Smooth muscle cell (in vitro differentiated cells): ENCODE measurements around the gene ZG16. TPM values are rescaled to one million over a fixed set of nuclear protein-coding genes. Genes with fewer than 3 reads are reported as not detected.
A peak's percentile ranks its signal among the peaks of the same experiment; 100 is the strongest.

ENCODE experiments used
- DNase-seq: peaks from one replicate; lab custom pipeline; 2025; ENCODE audit not compliant: unreplicated experiment; lab: John Stamatoyannopoulos, UW
- H2AFZ ChIP-seq: fragments of 200-600 bp; sonication (generic); 2 replicates; pipeline ENCODE4 v1.6.0; 2016; ENCODE audit warnings: antibody characterized with exemption, low read depth, mild to moderate bottlenecking
- H3F3A ChIP-seq: fragments of 200-600 bp; sonication (generic); 2 replicates; pipeline ENCODE4 v1.6.0; 2017; ENCODE audit warnings: antibody characterized with exemption, low read depth
- H3K27ac ChIP-seq: fragments of 200-600 bp; sonication (generic); 2 replicates; pipeline ENCODE4 v1.5.1; 2016; ENCODE audit warnings: low read depth, mild to moderate bottlenecking
- H3K27me3 ChIP-seq: fragments of 200-600 bp; sonication (generic); 2 replicates; pipeline ENCODE4 v1.6.1; 2016; ENCODE audit warnings: low read depth, mild to moderate bottlenecking
- H3K36me3 ChIP-seq: fragments of 200-600 bp; sonication (generic); 2 replicates; pipeline ENCODE4 v1.5.1; 2016; ENCODE audit warnings: low read depth
- H3K4me1 ChIP-seq: fragments of 200-600 bp; sonication (generic); 2 replicates; pipeline ENCODE4 v1.5.1; 2016; ENCODE audit warnings: low read depth
- H3K4me2 ChIP-seq: fragments of 200-600 bp; sonication (generic); 2 replicates; pipeline ENCODE4 v1.6.0; 2016; ENCODE audit warnings: mild to moderate bottlenecking
- H3K4me3 ChIP-seq: fragments of 200-600 bp; sonication (generic); 2 replicates; pipeline ENCODE4 v1.5.1; 2016; ENCODE audit warnings: mild to moderate bottlenecking
- H3K79me2 ChIP-seq: fragments of 200-600 bp; sonication (generic); 2 replicates; pipeline ENCODE4 v1.6.0; 2016; ENCODE audit warnings: low read depth, mild to moderate bottlenecking
- H3K9ac ChIP-seq: fragments of 200-600 bp; sonication (generic); 2 replicates; pipeline ENCODE4 v1.6.0; 2016; ENCODE audit warnings: low read depth
- H3K9me3 ChIP-seq: fragments of 200-600 bp; sonication (generic); replicated peaks from 2 replicates; pipeline ENCODE4 v1.5.1; 2016; ENCODE audit warnings: low read depth
- H4K20me1 ChIP-seq: fragments of 200-600 bp; sonication (generic); 2 replicates; pipeline ENCODE4 v1.6.0; 2016; ENCODE audit warnings: low read depth
- CTCF ChIP-seq: fragments of 200-600 bp; sonication (generic); IDR thresholded peaks from 2 replicates; pipeline ENCODE4 v1.5.1; 2017; ENCODE audit warnings: borderline replicate concordance, mild to moderate bottlenecking, antibody characterized with exemption; ENCODE audit not compliant: insufficient read depth, poor library complexity, severe bottlenecking
- WGBS: methylation state at CpG from one replicate; pipeline ENCODE4 v1.1.7; 2016; ENCODE audit warnings: low lambda C conversion rate; 5-methylcytosine and 5-hydroxymethylcytosine counted together
- polyA plus RNA-seq: library from polyadenylated mRNA; unstranded; fragments of >200 nt; fragmentation: Nextera tagmentation; extraction: Ambion mirVana; gene quantifications from 2 replicates; pipeline ENCODE4 v1.2.1, GENCODE V29; 2016
- total RNA-seq: library from RNA; depleted of rRNA; stranded (reverse); fragments of >200 nt; gene quantifications from 2 replicates; pipeline ENCODE4 v1.2.3, GENCODE V29; 2014

ZG16 gene
- total and polyA plus RNA-seq, 2 experiments from 2014 or later, result not detected

GRCh38 chr16:29810699-29811169, 32.7 kb downstream of the ZG16 start:
- WGBS, result 13% methylated on average over 7 of the region's 9 CpGs
- peak overlapping the region; percentile 95 for H3K27ac ChIP-seq
- no peaks in the 10 kb centered on the region for H3K36me3 ChIP-seq

GRCh38 chr16:29811170-29811895, 33.3 kb downstream of the ZG16 start:
- H3K9me3 ChIP-seq, result no peaks in the 10 kb centered on the region
- peaks cover 47% of the 10 kb centered on the region for H3K4me1 ChIP-seq
- peaks cover 39% of the 10 kb centered on the region for H3K79me2 ChIP-seq
- H3K9ac ChIP-seq, result peak overlapping the region; percentile 77
- peak overlapping the region; percentile 63 for H3K4me3 ChIP-seq
- DNase-seq, result peak; percentile 88
- peak overlapping the region; percentile 94 for H3K4me2 ChIP-seq
- under 1% methylated on average over 30 of the region's 31 CpGs for WGBS
- H2AFZ ChIP-seq, result peak overlapping the region; percentile 25
- peaks cover 29% of the 10 kb centered on the region for H3F3A ChIP-seq
- no peaks in the 10 kb centered on the region for H3K27me3 ChIP-seq
- TF ChIP-seq CTCF, result no peak
- H3K36me3 ChIP-seq, result no peaks in the 10 kb centered on the region
- peak overlapping the region; percentile 95 for H3K27ac ChIP-seq
- peaks cover 28% of the 10 kb centered on the region for H4K20me1 ChIP-seq

More at GRCh38 chr16:29810699-29811169, 32.7 kb downstream of the ZG16 start:
- peaks cover 29% of the 10 kb centered on the region for H3F3A ChIP-seq
- TF ChIP-seq CTCF, result no peak
- peak overlapping the region; percentile 84 for H3K4me2 ChIP-seq
- no peak overlapping the region for H3K9ac ChIP-seq
- H3K4me1 ChIP-seq, result peaks cover 47% of the 10 kb centered on the region
- H3K4me3 ChIP-seq, result peak overlapping the region; percentile 63
- H2AFZ ChIP-seq, result no peak overlapping the region
- DNase-seq, result no peak
- H3K9me3 ChIP-seq, result no peaks in the 10 kb centered on the region
- peaks cover 28% of the 10 kb centered on the region for H4K20me1 ChIP-seq
- H3K27me3 ChIP-seq, result no peaks in the 10 kb centered on the region
- H3K79me2 ChIP-seq, result peaks cover 39% of the 10 kb centered on the region

DNA sequence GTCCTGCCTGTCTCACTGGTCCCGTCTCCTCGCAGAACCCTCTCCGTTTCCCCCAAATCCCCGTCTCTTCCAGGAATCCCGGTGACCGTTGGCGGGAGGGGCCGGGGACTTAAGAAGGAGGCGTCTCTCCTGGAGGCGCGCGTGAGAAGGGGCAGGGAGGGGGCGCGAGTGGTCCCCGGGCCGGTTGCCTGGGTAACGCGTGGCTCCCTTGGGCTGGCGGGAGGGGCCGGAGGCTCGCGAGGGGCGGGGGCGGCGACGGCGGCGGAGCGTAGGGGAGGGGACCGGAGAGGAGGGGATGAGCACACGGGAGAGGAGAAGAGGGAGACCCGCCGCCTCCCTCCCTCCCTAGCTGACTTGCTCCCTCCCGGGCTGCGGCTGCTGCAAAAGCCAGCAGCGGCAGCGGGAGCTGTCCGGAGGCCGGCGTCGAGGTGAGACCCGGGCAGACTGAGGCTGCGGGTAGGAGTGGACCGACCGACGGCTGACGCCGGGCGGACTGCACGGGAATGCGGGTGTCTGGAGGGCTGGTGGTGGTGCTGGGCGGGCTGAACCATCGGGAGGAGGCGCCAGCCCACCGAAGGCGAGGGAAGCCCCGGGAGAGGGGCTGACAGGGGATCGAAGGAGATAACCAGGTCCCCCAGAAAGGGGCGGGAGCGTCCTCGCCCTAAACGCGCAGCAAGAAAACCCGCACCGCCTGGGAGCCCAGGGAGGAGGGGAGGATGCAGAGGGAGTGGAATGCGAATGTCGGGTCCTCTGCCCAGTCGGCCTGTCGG, 34.0 kb downstream of the ZG16 start, which contains the start of gene PRRT2:
Gene PRRT2, plus strand, starts transcription at position 298 of the 770 bp plus-strand sequence. CDS start 862 bp downstream, outside the sequence.
- peaks cover 29% of the 10 kb centered on the region for H3F3A ChIP-seq
- H4K20me1 ChIP-seq, result peaks cover 28% of the 10 kb centered on the region
- peaks cover 50% of the 10 kb centered on the region for H3K4me1 ChIP-seq
- TF ChIP-seq CTCF, result no peak
- H3K36me3 ChIP-seq, result no peaks in the 10 kb centered on the region
- H3K9ac ChIP-seq, result peak within 1 kb of the TSS; percentile 77
- H3K9me3 ChIP-seq, result no peaks in the 10 kb centered on the region
- peaks cover 42% of the 10 kb centered on the region for H3K79me2 ChIP-seq
- peak within 1 kb of the TSS; percentile 95 for H3K27ac ChIP-seq
- DNase-seq, result peak; percentile 79
- 2% methylated on average over 49 of the region's 69 CpGs for WGBS
- peak within 1 kb of the TSS; percentile 25 for H2AFZ ChIP-seq
- no peaks in the 10 kb centered on the region for H3K27me3 ChIP-seq
- peak within 1 kb of the TSS; percentile 94 for H3K4me2 ChIP-seq
- peak within 1 kb of the TSS; percentile 63 for H3K4me3 ChIP-seq
